22Rv1 (cell line): ENCODE data around the gene VASH1.

ENCODE experiments used
- H3K27ac ChIP-seq: fragments of 450-650 bp; 2 replicates; pipeline ENCODE4 v1.5.1; 2017
- CTCF ChIP-seq: fragments of 450-650 bp; IDR thresholded peaks from 2 replicates; pipeline ENCODE4 v1.5.1; 2017; ENCODE audit warnings: mild to moderate bottlenecking
- ZFX ChIP-seq: fragments of 450-650 bp; IDR thresholded peaks from 2 replicates; pipeline ENCODE4 v1.6.1; 2017; ENCODE audit warnings: antibody characterized with exemption, borderline replicate concordance

VASH1 gene

GRCh38 chr14:76782885-76783566 is 21.8 kb downstream of the VASH1 start:
- no peak overlapping the region for H3K27ac ChIP-seq
- TF ChIP-seq ZFX (no peak), CTCF (no peak)

GRCh38 chr14:76784266-76784874 is 23.1 kb downstream of the VASH1 start:
- no peak for TF ChIP-seq ZFX
- TF ChIP-seq CTCF: no peak
- H3K27ac ChIP-seq: no peak overlapping the region

- no peak for TF ChIP-seq ZFX
- TF ChIP-seq CTCF: peak; percentile 95
- H3K27ac ChIP-seq: no peak overlapping the region
These were observed 23.6 kb downstream of the VASH1 start for GRCh38 chr14:76784881-76785280.

DNA sequence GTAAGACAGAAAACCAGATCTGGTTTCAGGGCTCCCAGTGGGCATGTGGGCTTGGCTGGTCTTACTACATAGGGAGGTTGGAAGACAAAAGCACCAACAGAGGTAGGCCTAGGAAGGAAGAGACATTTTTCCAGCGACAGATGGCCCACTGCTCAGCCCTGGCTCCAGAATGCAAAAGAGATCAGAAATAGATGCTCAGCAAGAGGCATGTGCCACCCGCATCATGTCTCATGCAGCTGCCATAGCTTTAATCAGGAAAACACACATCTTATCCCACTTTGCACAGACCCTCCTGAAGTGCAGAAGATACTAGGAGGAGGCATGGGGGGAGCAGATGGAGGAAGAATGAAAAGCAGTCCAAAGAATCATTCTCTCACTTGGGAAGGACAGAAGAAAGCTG is 25.3 kb downstream of the VASH1 start:
- H3K27ac ChIP-seq: no peak overlapping the region

DNA sequence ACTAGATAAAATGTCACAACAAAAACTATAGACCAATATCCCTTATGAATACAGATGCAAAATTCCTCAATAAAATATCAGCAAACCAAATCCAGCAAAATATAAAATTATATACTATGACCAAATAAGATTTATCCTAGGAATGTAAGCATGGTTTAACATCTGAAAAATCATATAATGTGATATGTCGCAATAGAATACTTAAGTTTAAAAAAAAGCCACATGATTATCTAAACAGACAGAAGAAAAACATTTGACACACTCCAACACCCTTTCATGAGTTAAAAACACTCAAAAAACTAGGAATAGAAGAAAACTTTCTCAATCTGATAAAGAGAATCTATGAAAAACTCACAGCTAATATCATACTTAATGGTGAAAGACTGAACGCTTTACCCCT is 31.2 kb downstream of the VASH1 start:
- no peak for TF ChIP-seq CTCF
- no peak for TF ChIP-seq ZFX
- no peak overlapping the region for H3K27ac ChIP-seq

More for the DNA sequence above, 25.3 kb downstream of the VASH1 start:
- no peak for TF ChIP-seq ZFX
- TF ChIP-seq CTCF: no peak

- H3K27ac ChIP-seq: no peak overlapping the region
- TF ChIP-seq ZFX (no peak), CTCF (no peak)
These were observed 32.1 kb downstream of the VASH1 start for GRCh38 chr14:76793324-76793723.

GRCh38 chr14:76793956-76794355 is 32.7 kb downstream of the VASH1 start:
- TF ChIP-seq CTCF (no peak), ZFX (no peak)
- no peak overlapping the region for H3K27ac ChIP-seq
